Measurements from ENCODE around the gene TMC1.
"Not testable (repeated sequence)": the region's sequence is repeated elsewhere in the genome, so short reads cannot be mapped to it uniquely, and the experiment has no call there.

TMC1 gene

DNA sequence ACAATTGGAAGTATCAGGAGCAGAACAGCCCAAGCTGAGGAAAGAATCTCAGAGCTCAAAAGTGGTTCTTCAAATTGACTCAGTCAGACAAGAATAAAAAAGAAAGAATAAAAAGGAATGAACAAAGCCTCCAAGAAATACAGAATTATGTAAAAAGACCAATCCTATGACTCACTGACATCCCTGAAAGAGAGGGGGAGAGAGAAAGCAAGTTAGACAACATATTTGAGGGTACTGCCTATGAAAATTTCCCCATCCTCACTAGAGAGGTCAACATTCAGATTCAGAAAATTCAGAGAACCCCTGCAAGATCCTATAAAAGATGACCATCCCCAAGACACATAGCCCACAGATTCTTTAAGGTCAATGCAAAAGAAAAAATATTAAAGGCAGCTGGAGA is 258.2 kb downstream of the TMC1 start:
- no peak for DNase-seq

DNA sequence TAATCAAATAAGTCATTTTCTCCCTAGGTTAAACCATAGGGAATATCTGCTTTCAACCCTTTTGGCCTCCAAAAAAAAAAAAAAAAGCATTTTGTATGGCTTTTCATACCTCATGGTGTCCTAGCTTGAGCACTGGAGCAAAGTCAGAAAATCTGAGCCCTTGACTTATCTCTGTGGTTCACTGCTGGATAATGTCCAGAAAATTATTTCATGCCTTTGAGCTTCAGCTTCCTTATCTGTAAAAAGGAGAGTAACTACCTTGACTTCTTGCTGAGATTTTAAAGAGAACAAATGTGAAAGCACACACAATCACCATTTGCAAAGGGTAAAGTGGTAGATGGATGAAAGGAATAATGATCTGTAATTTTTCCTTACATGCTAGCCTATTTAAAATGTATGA is 265.5 kb downstream of the TMC1 start:
- DNase-seq, result no peak

DNA sequence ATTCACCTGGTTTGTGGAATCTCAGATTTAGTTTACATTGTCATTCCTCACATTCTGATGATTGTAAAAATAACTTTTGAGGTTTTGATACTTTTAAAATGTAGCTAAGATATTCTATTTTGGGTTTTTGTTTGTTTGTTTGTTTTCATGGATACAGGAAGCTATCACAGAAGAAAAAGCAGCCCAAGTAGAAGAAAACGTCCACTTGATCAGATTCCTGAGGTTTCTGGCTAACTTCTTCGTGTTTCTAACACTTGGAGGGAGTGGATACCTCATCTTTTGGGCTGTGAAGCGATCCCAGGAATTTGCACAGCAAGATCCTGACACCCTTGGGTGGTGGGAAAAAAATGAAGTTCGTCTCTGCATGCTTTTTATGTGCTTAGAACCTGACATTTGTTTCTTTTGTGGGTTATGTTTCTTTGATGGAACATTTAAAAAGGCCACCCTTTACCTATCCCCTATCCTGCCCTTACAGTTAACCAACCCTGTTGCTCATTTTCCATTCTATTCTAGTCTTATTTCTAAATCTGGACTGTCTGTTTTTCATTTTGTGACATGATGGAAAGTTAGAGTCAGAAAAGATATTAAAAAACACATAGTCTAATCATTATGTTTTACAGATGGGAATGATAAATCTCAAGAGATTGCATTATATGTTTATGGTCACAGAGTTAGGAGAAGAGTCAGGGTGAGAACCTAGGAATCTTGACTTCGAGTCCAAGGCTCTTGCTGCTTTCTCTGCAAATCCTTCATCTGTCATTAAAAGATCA is 267.7 kb downstream of the TMC1 start:
- DNase-seq, result no peak

DNA sequence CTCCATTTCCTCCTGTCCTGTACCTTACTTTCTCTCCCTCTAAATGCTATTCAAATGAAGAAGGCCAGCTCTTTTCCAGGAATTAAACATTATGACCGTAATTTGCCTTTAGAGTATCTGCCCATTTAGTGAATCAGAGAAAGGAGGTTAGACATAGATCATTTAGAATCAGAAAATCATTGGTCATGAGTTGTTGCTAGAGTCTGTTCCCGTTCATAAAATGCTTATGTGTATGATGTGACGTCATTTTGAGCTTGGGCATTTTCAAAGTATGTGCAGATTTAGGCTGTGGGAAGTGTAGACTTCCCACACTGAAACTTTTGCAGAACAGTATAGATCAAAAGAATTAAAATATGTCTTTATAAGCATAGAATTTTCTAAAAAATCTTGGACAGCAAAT is 268.5 kb downstream of the TMC1 start:
- no peak for DNase-seq

DNA sequence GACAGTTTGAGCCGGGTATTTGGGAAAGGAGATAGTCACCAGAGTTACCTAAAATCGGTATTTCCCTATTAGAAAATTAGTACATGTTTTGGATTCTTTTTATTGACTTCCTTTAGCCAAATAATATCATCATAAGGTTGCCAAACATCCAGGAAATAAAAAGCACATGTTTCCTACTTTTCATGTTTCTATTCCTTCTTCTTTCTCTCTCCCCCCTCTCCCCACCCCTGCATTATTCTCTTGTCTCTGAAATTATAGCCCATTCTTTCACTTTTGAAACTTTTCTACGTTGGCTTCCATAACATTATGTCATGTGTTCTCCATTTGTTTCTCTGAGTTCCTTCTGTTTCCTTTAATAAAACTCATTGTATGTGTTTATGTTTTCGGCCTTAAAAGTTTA is 269.6 kb downstream of the TMC1 start:
- DNase-seq, result no peak

DNA sequence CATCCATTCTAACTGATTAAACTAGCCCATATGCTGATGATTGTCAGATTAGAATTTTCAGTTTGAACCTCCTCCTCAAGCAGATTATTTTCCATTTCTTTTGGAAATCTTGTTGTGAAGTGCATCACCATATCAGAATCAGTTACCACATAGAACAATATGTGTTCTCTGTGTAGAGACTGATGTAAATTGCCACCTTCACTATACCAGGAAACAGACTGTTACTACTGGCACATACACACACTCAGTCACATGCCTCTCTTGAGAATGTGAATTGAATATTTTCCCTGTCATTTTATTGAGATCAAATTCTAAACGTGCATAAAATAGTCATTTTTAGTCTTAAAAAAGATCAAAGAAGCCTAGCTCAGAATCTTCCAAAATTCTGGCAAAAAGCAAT is 270.0 kb downstream of the TMC1 start:
- no peak for DNase-seq

DNA sequence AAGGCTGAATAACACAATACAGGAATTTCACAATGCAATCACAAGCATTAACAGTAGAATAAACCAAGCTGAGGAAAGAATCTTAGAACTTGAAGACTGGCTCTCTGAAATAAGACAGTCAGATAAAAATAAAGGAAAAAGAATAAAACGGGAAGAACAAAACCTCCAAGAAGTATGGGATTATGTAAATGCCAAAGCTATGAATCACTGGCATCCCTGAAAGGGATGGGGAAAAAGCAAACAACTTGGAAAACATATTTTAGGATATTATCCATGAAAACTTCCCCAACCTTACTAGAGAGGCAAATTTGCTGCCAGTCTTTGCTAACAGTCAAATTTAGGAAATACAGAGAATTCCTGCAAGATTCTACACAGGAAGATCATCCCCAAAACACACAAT is 273.5 kb downstream of the TMC1 start:
- no peak for DNase-seq

DNA sequence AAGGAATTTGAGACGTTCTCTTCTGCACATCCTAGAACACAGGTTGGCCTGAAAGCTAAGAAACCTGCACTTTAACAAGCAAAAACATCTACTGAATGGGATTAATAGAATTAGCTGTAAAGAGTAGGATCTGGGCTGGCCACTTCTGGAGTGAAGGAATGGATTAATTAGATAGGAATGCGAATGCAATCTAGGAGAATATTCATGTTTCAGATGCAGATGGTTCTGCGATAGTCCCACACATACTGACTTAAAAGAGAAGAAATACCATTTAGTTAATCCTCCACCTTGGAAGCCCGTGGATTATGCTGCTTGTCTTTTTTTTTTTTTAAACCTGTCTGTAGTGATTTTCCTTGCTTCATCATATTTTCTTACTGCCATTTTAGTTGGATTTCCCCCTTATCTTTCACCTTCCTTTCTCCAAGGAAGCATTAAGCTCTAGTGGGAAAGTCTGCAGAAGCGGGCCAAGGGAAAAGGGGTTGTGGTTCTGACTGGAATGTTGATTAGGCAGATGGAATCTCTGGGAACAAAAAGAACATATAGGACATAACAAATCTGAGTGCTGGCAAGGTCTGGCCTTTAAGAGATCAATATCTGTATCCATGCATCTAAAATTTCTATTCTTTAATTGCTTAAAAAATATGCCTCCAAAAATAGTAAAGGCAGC is 279.1 kb downstream of the TMC1 start:
- DNase-seq, result no peak

DNA sequence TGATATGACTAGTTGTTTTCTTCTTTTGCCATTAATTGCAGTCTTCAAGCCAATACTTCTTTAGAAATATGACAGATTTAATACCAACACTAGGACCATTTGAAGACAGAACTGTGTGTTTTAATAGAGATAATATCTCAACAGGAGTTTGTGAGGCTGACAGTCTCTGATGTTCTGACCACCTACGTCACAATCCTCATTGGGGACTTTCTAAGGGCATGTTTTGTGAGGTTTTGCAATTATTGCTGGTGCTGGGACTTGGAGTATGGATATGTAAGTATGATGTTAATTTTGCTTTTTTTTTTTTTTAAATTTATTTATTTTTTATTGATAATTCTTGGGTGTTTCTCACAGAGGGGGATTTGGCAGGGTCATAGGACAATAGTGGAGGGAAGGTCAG is 283.8 kb downstream of the TMC1 start:
- no peak for DNase-seq

DNA sequence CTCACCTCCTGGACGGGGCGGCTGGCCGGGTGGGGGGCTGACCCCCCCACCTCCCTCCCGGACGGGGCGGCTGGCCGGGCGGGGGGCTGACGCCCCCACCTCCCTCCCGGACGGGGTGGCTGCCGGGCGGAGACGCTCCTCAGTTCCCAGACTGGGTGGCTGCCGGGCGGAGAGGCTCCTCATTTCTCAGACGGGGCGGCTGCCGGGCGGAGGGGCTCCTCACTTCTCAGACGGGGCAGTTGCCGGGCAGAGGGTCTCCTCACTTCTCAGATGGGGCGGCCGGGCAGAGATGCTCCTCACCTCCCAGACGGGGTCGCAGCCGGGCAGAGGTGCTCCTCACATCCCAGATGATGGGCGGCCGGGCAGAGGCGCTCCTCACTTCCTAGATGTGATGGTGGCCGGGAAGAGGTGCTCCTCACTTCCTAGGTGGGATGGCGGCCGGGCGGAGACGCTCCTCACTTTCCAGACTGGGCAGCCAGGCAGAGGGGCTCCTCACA is 285.0 kb downstream of the TMC1 start:
- not testable (repeated sequence) for DNase-seq

DNA sequence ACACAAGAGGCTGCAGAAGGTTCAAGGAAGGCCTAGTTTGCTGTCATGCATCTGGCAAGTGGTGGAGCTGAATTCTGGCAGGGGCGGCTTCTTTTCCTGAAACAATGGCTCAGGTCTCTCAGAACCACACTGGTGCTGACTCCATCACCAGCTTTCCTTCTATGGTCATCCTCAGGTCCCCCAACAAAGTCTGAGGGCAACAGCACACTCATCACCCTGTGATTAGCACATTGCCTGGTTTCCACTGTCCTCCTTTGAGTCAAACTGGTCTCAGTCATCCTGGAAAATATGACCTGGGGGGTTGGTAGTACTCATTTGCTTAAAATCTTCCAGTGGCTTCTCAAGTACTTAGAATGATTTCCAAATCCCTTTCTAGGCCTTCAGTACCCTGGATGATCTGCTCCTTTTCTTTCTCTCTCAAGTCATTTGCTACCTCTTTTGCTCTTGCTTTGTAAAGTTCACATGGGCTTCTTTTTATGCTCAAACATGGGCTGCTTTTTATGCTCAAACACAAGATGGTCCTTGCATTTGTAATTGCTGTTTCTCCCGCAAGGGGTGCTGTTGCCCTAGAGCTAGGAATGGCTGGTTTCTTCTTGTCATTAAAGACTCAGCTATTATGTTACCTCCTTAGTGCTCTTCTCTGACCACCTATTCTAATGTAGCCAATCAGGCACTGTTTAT is 286.5 kb downstream of the TMC1 start:
- DNase-seq, result no peak

DNA sequence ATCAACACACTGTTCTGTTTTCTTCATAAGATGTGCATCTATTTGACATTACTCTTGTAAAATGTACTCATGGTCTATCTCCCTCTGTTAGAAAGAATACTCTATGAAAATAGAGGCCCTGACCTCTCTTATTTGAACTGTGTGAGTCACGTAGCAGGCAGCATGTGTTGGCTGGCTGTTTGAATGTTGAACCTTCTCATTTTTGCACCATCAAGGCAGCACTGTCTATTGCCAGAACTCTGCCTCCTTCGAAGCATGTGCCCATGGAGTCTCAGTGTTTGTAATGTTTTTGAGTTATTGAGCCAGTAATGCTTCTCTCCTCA is 287.0 kb downstream of the TMC1 start:
- no peak for DNase-seq

DNA sequence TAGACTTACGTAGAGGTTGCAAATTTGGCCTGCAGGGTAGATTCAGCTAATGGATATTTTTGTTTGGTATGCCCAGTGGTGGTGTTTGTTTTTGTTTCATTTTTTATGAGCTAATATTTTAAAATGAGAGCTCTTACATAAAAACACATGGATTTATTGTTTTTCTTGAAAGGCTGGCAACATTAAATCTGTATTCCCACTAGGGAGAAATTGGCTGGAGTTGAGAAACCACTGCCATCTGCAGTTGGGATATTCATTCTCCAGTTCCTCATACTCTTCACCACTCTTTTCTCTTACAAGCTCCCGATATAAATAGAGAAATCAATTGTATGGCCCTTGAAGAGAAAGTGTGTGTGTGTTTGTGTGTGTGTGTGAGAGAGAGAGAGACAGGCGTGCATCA is 288.2 kb downstream of the TMC1 start:
- no peak for DNase-seq

DNA sequence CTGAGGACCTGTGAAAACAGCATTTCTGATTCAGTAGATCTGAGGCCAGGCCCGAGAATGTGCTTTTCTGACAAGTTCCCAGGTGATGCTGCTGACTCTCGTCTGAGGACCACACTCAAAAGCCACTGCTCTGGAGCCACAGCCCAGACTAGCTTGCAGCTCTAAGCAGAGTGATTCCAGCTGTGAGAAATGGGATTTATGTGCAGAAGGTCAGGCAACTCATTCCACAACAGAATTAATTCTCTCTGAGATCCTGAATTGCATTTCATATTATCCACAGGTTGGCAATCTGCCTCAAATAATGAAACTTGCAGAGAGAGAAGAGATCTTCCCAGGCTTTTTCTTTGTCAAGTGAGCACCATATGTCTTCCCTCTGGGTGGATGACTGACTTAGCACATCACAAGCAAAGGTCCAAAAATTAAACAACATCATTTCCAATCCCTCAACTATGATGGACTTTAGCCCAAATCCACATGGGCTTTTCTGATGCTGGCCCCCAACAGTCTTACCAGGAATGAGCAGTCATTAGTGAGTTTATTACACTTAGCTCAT is 291.2 kb downstream of the TMC1 start:
- no peak for DNase-seq

DNA sequence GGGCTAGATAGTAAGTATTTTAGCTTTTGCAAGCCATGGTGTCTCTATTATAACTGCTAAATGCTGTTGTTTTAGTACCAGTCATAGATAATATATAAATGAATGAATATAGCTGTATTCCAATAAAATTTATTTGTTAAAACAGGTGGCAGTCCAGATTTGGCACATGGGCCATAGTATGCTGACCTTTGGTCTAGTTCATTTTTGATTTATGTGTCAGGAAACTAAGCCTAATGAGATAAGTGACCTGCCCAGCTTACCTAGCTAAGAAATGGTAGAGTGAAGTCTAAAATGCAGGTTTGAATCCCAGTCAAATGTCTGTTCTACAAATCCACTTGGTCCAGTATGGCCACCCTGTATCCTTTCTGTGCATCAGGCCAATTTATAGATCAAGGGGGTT is 292.1 kb downstream of the TMC1 start:
- DNase-seq, result no peak

DNA sequence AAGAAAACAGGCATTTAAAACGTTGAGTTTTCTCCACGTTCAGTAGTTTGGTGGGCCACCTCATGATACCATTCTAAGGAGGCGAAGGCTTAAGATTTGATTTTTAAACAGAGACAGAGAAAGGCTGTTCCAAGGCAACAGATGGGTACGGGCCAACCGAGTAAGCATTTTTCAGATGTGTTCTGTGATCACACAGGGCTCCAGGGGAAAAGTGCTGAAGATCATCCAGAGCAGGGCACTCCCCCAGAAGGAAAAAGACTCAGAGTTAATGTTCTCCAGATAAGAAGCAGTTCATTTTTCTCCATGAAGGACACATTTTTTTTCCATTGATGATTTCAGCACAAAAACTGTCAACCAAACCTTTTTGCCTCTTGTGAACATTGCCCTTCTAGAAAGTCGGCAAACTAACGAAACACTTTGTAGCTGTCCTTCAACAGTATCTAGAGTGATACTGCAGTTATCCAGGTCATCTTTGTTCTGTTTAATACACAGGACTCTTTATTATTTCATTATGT is 292.7 kb downstream of the TMC1 start:
- no peak for DNase-seq

DNA sequence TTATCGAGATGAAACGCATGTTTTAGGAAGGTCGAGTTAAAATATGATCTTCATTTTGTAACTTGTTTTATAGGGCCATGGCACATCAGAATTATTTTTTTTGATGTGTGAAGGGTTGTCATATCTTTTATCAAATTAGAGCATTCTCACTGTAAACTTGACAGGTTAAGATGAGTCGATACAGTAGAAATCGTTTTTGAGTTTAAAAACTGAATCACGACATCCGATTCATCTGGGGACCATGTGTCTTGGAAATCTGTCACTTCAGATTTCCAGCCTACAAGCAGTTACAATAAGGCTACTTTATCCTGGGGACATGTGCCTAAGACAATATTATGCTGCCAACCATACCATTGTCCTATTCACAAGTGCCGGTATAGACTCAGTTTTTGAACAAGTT is 295.3 kb downstream of the TMC1 start:
- DNase-seq, result no peak

DNA sequence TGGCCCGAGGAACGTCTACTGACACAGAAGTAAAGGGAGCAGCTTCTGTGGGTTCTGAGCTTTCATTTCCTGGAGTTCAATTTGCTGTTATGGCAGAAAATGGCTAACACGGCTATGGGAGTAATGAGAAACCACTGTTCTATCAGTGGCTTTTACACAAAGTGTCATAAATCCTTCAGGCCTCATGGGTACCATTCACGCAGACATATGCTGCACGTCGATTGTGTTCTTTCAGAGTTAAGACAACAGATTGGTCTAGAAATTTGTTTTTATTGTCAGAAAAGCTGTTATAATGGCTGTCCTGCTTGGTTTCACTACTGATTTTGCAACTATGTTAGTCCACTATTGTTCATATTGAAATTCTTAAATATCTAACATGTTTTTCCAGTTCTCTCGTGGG is 296.0 kb downstream of the TMC1 start:
- no peak for DNase-seq

DNA sequence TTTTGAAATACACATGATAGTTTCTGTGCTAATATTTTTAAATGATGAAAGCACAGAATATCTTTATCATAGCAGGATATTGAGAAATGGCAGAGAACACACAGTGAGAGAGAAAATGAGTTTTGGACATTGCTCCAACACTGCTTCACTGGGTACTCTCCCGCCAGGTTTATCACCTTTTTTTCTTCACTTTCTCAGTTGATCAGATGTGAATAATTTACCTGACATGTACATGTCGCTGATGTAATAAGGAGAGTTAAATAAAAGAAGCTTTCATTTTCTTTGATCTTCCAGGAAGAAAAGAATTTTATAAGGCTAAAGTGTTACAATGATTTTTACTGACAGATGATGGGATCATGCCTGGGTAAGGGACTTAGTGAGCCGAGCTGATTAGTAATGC is 297.0 kb downstream of the TMC1 start:
- no peak for DNase-seq

DNA sequence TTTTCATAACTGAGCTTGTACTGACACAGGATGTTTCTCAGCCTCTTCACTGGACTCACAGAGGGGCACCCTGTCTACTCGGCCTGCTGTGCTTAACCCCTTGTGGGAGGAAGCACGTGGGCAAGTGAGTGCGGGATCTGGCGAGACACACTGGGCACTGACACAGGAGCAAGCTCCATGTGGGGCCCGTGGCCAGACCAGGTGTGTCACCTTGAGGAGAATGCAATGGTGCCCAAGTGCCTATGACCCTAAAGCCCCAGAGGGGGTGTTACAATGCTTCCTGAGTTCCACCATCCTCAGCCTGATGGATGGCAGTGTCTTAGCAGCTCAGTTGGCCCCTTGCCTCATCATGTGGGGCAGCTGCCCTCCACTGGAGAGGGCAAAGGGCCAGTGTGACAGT is 302.6 kb downstream of the TMC1 start:
- DNase-seq, result no peak

DNA sequence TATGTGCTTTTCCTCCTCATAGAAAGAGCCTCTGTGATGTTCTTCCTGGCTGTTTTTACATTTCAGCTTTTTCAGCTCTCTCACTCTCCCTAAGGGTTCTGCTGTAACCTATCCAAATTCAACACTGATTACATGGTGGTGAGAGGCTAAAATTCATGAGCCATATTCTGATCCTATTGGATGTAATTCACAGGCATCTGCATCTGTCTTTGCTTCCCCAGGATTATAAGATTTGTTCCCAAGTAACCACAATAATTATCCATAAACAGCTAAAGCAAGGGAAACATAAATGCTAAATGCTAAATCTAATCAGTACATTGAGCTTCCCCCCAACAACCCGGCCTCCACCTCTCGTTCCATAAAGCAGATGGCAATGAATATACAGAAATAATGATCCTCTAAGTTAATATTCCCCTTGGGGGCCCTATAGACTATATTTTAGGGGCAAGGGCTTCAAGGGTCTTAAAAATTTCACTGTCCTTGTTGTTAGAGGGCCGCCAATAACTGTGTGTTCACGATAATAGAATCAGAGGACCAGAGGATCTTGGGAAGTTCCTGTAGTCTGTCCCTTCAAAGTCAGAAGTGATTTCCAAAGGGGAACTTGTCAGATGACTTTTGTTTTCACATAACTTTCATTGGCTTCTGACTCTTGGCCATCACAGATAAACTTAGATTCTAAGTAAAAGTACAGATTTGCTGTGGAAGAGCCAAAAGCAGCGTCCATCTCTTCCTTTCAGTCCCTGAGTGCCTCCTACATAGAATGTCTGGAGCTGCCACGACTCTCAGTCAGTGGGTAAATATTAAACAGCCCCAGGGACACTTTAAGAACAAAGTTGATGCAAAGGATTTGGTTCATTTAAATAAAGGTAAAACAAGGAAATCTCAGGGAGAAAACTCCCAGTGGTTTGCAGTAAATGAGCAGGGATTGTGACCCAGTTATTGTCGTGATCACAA is 305.9 kb downstream of the TMC1 start:
- DNase-seq, result no peak

DNA sequence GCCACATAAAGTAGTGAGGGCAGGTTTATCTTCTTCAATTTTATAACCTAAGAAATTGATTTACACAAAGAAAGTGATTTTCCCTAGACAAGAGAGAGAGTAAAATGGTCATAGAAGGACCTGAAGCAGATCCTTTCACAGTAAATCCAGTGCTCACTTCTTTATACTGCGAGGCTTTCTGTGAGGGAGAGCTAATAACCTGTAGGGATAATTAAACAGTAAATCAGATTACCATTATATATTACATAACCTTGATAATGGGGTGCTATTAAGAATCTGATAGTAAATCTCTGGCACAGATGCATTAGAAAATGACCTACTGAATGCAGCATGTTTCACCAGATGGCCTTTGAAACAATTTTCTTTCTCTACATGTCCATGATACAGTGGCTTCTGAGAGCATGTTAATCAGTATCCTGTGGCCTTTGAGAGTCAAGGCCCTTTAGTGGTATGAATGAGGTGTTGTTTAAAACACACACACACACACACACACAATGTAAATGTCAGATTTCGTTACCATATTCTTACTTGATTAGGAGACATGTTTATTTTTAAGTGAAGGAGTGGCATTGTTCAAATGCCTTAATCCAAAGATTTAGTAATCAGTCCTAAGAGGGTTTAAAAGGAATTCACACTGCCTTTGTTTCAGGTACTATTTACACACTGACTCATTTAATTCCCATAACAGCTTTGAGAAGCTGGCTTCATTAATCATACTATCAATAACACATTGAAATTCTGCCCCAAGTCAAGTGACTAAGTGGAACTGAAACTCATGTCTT is 306.7 kb downstream of the TMC1 start:
- no peak for DNase-seq
